ENCODE measurements around the gene BICD1.

DNA sequence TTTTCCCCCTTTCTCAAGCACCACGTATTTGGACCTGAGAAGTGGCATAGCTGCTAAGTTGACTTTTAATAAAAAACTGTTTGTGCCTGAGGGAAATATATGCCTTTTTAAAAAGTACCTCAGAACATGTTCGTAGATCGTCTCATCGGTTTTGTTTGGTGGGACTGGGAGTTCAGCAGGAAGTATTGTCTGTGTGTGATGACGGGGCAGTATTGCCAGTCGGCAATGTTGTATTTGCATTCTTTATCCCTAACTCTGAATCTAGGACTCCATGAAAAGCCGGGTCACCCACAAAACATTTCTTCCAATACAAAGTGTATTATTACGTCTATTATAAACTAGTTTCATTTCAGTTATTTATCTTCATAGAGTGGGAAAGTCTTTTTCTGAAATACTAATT is 273.0 kb downstream of the BICD1 start:
- no peak for TF ChIP-seq EZH2phosphoT487 (IDR thresholded peaks at IDR 0.05; ENCODE audit: borderline replicate concordance, low read length)
- TF ChIP-seq CTCF (conservative IDR thresholded peaks at IDR 0.05; ENCODE audit: low read depth, low read length) = no peak
